Measurements from ENCODE around the gene CXCL13. TPM values are rescaled to one million over a fixed set of nuclear protein-coding genes. Genes with fewer than 3 reads are reported as not detected.
"Not testable (repeated sequence)": the region's sequence is repeated elsewhere in the genome, so short reads cannot be mapped to it uniquely, and the experiment has no call there.

CXCL13 gene
- 1 to 10 TPM in 1 of 2 donors, under 1 TPM in 1; 0.19 to 1.0 TPM for total RNA-seq

- Mint-ChIP-seq H3K9me3 (no peaks in the 10 kb centered on the region), H3K27me3 (peaks cover 11% of the 10 kb centered on the region), H3K36me3 (ENCODE audit: low read depth) (no peaks in the 10 kb centered on the region), H3K27ac (no peak within 1 kb of the TSS), H3K4me3 (no peak within 1 kb of the TSS), H3K4me1 (no peaks in the 10 kb centered on the region)
- ATAC-seq (replicated peaks) = no peak
Observed at GRCh38 chr4:77605210-77605902, at the start of gene CXCL13. TSS of gene CXCL13 (plus strand) at chr4:77605820. CDS start at chr4:77605866, 46 bp downstream.

GRCh38 chr4:77560170-77560569, 45.5 kb upstream of the CXCL13 start:
- H3K36me3 Mint-ChIP-seq (ENCODE audit: low read depth) = no peaks in the 10 kb centered on the region
- no peak overlapping the region for H3K27ac Mint-ChIP-seq
- no peak for ATAC-seq (replicated peaks)
- H3K9me3 Mint-ChIP-seq = no peaks in the 10 kb centered on the region
- H3K4me3 Mint-ChIP-seq = no peak overlapping the region
- no peaks in the 10 kb centered on the region for H3K4me1 Mint-ChIP-seq
- H3K27me3 Mint-ChIP-seq = peaks cover 12% of the 10 kb centered on the region

- not testable (repeated sequence) for H3K27ac Mint-ChIP-seq; H3K4me1 Mint-ChIP-seq; ATAC-seq (replicated peaks); H3K9me3 Mint-ChIP-seq; H3K36me3 Mint-ChIP-seq (ENCODE audit: low read depth); H3K4me3 Mint-ChIP-seq
- H3K27me3 Mint-ChIP-seq = peaks cover 12% of the 10 kb centered on the region
Observed at GRCh38 chr4:77561720-77562119, 43.9 kb upstream of the CXCL13 start.

GRCh38 chr4:77564231-77564630, 41.4 kb upstream of the CXCL13 start:
- no peaks in the 10 kb centered on the region for H3K36me3 Mint-ChIP-seq (ENCODE audit: low read depth)
- no peak overlapping the region for H3K4me3 Mint-ChIP-seq
- H3K9me3 Mint-ChIP-seq = peaks cover 4% of the 10 kb centered on the region
- no peak overlapping the region for H3K27ac Mint-ChIP-seq
- peaks cover 17% of the 10 kb centered on the region for H3K27me3 Mint-ChIP-seq
- no peaks in the 10 kb centered on the region for H3K4me1 Mint-ChIP-seq
- no peak for ATAC-seq (replicated peaks)

- no peak for ATAC-seq (replicated peaks)
- no peak overlapping the region for H3K4me3 Mint-ChIP-seq
- peaks cover 20% of the 10 kb centered on the region for H3K27me3 Mint-ChIP-seq
- H3K4me1 Mint-ChIP-seq = no peaks in the 10 kb centered on the region
- no peak overlapping the region for H3K27ac Mint-ChIP-seq
- no peaks in the 10 kb centered on the region for H3K36me3 Mint-ChIP-seq (ENCODE audit: low read depth)
- H3K9me3 Mint-ChIP-seq = peaks cover 7% of the 10 kb centered on the region
Observed at GRCh38 chr4:77566148-77566547, 39.5 kb upstream of the CXCL13 start.

- H3K27ac Mint-ChIP-seq = no peak overlapping the region
- H3K27me3 Mint-ChIP-seq = peaks cover 20% of the 10 kb centered on the region
- no peak overlapping the region for H3K4me3 Mint-ChIP-seq
- no peak for ATAC-seq (replicated peaks)
- H3K36me3 Mint-ChIP-seq (ENCODE audit: low read depth) = no peaks in the 10 kb centered on the region
- no peaks in the 10 kb centered on the region for H3K4me1 Mint-ChIP-seq
- peaks cover 7% of the 10 kb centered on the region for H3K9me3 Mint-ChIP-seq
Observed at GRCh38 chr4:77567549-77567948, 38.1 kb upstream of the CXCL13 start.

GRCh38 chr4:77570508-77571214, 35.0 kb upstream of the CXCL13 start:
- not testable (repeated sequence) for H3K4me1 Mint-ChIP-seq; ATAC-seq (replicated peaks); H3K4me3 Mint-ChIP-seq; H3K36me3 Mint-ChIP-seq (ENCODE audit: low read depth); H3K27ac Mint-ChIP-seq
- H3K27me3 Mint-ChIP-seq = peaks cover 11% of the 10 kb centered on the region
- H3K9me3 Mint-ChIP-seq = peaks cover 10% of the 10 kb centered on the region

- no peak overlapping the region for H3K27ac Mint-ChIP-seq
- H3K4me1 Mint-ChIP-seq = peaks cover under 1% of the 10 kb centered on the region
- H3K36me3 Mint-ChIP-seq (ENCODE audit: low read depth) = no peaks in the 10 kb centered on the region
- no peak for ATAC-seq (replicated peaks)
- H3K27me3 Mint-ChIP-seq = peaks cover 9% of the 10 kb centered on the region
- peaks cover 7% of the 10 kb centered on the region for H3K9me3 Mint-ChIP-seq
- H3K4me3 Mint-ChIP-seq = no peak overlapping the region
Observed at GRCh38 chr4:77576351-77576750, 29.3 kb upstream of the CXCL13 start.

- Mint-ChIP-seq H3K4me3 (no peak overlapping the region), H3K36me3 (ENCODE audit: low read depth) (no peaks in the 10 kb centered on the region), H3K27ac (no peak overlapping the region), H3K27me3 (peaks cover 16% of the 10 kb centered on the region), H3K4me1 (peaks cover 6% of the 10 kb centered on the region), H3K9me3 (peaks cover 3% of the 10 kb centered on the region)
- no peak for ATAC-seq (replicated peaks)
Observed at GRCh38 chr4:77578145-77578544, 27.5 kb upstream of the CXCL13 start.

GRCh38 chr4:77579406-77580076, 26.1 kb upstream of the CXCL13 start:
- no peak overlapping the region for H3K4me3 Mint-ChIP-seq
- peaks cover 6% of the 10 kb centered on the region for H3K4me1 Mint-ChIP-seq
- H3K36me3 Mint-ChIP-seq (ENCODE audit: low read depth) = no peaks in the 10 kb centered on the region
- peaks cover 6% of the 10 kb centered on the region for H3K9me3 Mint-ChIP-seq
- H3K27me3 Mint-ChIP-seq = peaks cover 28% of the 10 kb centered on the region
- ATAC-seq (replicated peaks) = peak; percentile 51
- no peak overlapping the region for H3K27ac Mint-ChIP-seq

GRCh38 chr4:77581724-77582123, 23.9 kb upstream of the CXCL13 start:
- peak; percentile 84 for ATAC-seq (replicated peaks)
- Mint-ChIP-seq H3K4me3 (peak overlapping the region; percentile 49), H3K4me1 (peaks cover 11% of the 10 kb centered on the region), H3K27me3 (peaks cover 29% of the 10 kb centered on the region), H3K27ac (peak overlapping the region; percentile 65), H3K36me3 (ENCODE audit: low read depth) (no peaks in the 10 kb centered on the region), H3K9me3 (peaks cover 6% of the 10 kb centered on the region)

GRCh38 chr4:77582156-77582555, 23.5 kb upstream of the CXCL13 start:
- Mint-ChIP-seq H3K27me3 (peaks cover 29% of the 10 kb centered on the region), H3K27ac (peak overlapping the region; percentile 65), H3K4me3 (no peak overlapping the region), H3K9me3 (peaks cover 6% of the 10 kb centered on the region), H3K4me1 (peaks cover 13% of the 10 kb centered on the region), H3K36me3 (ENCODE audit: low read depth) (no peaks in the 10 kb centered on the region)
- no peak for ATAC-seq (replicated peaks)

- Mint-ChIP-seq H3K4me1 (peaks cover 18% of the 10 kb centered on the region), H3K27ac (no peak overlapping the region), H3K4me3 (no peak overlapping the region), H3K27me3 (peaks cover 29% of the 10 kb centered on the region), H3K36me3 (ENCODE audit: low read depth) (no peaks in the 10 kb centered on the region), H3K9me3 (peaks cover 6% of the 10 kb centered on the region)
- ATAC-seq (replicated peaks) = no peak
Observed at GRCh38 chr4:77582711-77583110, 22.9 kb upstream of the CXCL13 start.

GRCh38 chr4:77586951-77587383, 18.7 kb upstream of the CXCL13 start:
- peak; percentile 97 for ATAC-seq (replicated peaks)
- Mint-ChIP-seq H3K4me3 (peak overlapping the region; percentile 47), H3K27ac (peak overlapping the region; percentile 60), H3K9me3 (peaks cover 3% of the 10 kb centered on the region), H3K27me3 (peaks cover 36% of the 10 kb centered on the region), H3K36me3 (ENCODE audit: low read depth) (no peaks in the 10 kb centered on the region), H3K4me1 (peaks cover 23% of the 10 kb centered on the region)

- ATAC-seq (replicated peaks) = no peak
- peaks cover 24% of the 10 kb centered on the region for H3K27me3 Mint-ChIP-seq
Observed at GRCh38 chr4:77590482-77590881, 15.1 kb upstream of the CXCL13 start.

More at GRCh38 chr4:77590482-77590881, 15.1 kb upstream of the CXCL13 start:
- no peak overlapping the region for H3K4me3 Mint-ChIP-seq
- H3K4me1 Mint-ChIP-seq = peaks cover 37% of the 10 kb centered on the region
- no peaks in the 10 kb centered on the region for H3K36me3 Mint-ChIP-seq (ENCODE audit: low read depth)
- no peaks in the 10 kb centered on the region for H3K9me3 Mint-ChIP-seq
- no peak overlapping the region for H3K27ac Mint-ChIP-seq
